ENCODE data around the gene TUBB3. TPM values are rescaled to one million over a fixed set of nuclear protein-coding genes. Genes with fewer than 3 reads are reported as not detected.
"Not testable (repeated sequence)": the region's sequence is repeated elsewhere in the genome, so short reads cannot be mapped to it uniquely, and the experiment has no call there.

Gene TUBB3
- total RNA-seq, 1 donor from 2014 or later: 26.4 TPM

GRCh38 chr16:89913408-89914387 lies 9.4 kb upstream of the TUBB3 start:
- H3K4me3 Mint-ChIP-seq: no peak overlapping the region
- no peak for DNase-seq (ENCODE audit: low spot score in 2 of 2, unreplicated experiment in 2 of 2)
- H3K27ac Mint-ChIP-seq: no peak overlapping the region
- H3K27me3 Mint-ChIP-seq (ENCODE audit: low read depth): peaks cover 2% of the 10 kb centered on the region
- peaks cover 7% of the 10 kb centered on the region for H3K4me1 Mint-ChIP-seq
- H3K36me3 Mint-ChIP-seq: peaks cover 15% of the 10 kb centered on the region
- no peaks in the 10 kb centered on the region for H3K9me3 Mint-ChIP-seq
- TF ChIP-seq, protein P1, sequence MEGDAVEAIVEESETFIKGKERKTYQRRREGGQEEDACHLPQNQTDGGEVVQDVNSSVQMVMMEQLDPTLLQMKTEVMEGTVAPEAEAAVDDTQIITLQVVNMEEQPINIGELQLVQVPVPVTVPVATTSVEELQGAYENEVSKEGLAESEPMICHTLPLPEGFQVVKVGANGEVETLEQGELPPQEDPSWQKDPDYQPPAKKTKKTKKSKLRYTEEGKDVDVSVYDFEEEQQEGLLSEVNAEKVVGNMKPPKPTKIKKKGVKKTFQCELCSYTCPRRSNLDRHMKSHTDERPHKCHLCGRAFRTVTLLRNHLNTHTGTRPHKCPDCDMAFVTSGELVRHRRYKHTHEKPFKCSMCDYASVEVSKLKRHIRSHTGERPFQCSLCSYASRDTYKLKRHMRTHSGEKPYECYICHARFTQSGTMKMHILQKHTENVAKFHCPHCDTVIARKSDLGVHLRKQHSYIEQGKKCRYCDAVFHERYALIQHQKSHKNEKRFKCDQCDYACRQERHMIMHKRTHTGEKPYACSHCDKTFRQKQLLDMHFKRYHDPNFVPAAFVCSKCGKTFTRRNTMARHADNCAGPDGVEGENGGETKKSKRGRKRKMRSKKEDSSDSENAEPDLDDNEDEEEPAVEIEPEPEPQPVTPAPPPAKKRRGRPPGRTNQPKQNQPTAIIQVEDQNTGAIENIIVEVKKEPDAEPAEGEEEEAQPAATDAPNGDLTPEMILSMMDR (IDR thresholded peaks at IDR 0.05; ENCODE audit: unreplicated experiment): no peak

DNA sequence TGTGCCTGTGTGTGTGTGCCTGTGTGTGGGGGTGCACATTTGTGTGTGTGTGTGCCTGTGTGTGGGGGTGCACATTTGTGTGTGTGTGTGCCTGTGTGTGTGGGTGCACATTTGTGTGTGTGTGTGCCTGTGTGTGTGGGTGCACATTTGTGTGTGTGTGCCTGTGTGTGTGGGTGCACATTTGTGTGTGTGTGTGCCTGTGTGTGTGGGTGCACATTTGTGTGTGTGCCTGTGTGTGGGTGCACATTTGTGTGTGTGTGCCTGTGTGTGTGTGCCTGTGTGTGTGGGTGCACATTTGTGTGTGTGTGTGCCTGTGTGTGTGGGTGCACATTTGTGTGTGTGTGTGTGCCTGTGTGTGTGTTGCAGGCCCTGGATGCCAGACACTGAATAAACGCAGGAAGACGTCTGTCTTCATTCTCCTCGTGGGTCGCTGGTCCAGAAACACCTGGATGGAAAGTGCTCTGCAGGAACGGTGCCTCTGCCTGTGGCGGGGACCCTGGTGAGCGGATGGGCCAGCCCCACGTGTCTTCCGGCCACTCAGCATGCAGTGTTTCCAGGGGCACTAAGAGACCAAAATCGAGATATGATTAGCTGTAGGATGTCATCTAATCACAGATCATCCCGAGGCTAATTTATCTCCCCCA lies 8.4 kb upstream of the TUBB3 start:
- not testable (repeated sequence) for H3K4me3 Mint-ChIP-seq; DNase-seq (ENCODE audit: low spot score in 2 of 2, unreplicated experiment in 2 of 2); H3K9me3 Mint-ChIP-seq; H3K27ac Mint-ChIP-seq; H3K36me3 Mint-ChIP-seq; H3K27me3 Mint-ChIP-seq (ENCODE audit: low read depth); H3K4me1 Mint-ChIP-seq

GRCh38 chr16:89915303-89916232 lies 7.6 kb upstream of the TUBB3 start:
- H3K27me3 Mint-ChIP-seq (ENCODE audit: low read depth): peaks cover 16% of the 10 kb centered on the region
- H3K4me3 Mint-ChIP-seq: peak overlapping the region; percentile 13
- H3K27ac Mint-ChIP-seq: no peak overlapping the region
- DNase-seq (ENCODE audit: low spot score in 2 of 2, unreplicated experiment in 2 of 2): no peak
- H3K4me1 Mint-ChIP-seq: peaks cover 9% of the 10 kb centered on the region
- TF ChIP-seq, protein P1 (IDR thresholded peaks at IDR 0.05; ENCODE audit: unreplicated experiment): no peak
- peaks cover 4% of the 10 kb centered on the region for H3K36me3 Mint-ChIP-seq
- H3K9me3 Mint-ChIP-seq: no peaks in the 10 kb centered on the region

GRCh38 chr16:89917773-89918452 lies 5.2 kb upstream of the TUBB3 start:
- TF ChIP-seq, protein P1 (IDR thresholded peaks at IDR 0.05; ENCODE audit: unreplicated experiment): no peak
- Mint-ChIP-seq H3K9me3 (no peaks in the 10 kb centered on the region), H3K4me1 (peaks cover 23% of the 10 kb centered on the region), H3K4me3 (peak overlapping the region; percentile 70), H3K27ac (no peak overlapping the region), H3K36me3 (no peaks in the 10 kb centered on the region), H3K27me3 (ENCODE audit: low read depth) (peaks cover 27% of the 10 kb centered on the region)
- peak in 1 of 2 experiments; percentile 61 for DNase-seq (ENCODE audit: low spot score in 2 of 2, unreplicated experiment in 2 of 2)

DNA sequence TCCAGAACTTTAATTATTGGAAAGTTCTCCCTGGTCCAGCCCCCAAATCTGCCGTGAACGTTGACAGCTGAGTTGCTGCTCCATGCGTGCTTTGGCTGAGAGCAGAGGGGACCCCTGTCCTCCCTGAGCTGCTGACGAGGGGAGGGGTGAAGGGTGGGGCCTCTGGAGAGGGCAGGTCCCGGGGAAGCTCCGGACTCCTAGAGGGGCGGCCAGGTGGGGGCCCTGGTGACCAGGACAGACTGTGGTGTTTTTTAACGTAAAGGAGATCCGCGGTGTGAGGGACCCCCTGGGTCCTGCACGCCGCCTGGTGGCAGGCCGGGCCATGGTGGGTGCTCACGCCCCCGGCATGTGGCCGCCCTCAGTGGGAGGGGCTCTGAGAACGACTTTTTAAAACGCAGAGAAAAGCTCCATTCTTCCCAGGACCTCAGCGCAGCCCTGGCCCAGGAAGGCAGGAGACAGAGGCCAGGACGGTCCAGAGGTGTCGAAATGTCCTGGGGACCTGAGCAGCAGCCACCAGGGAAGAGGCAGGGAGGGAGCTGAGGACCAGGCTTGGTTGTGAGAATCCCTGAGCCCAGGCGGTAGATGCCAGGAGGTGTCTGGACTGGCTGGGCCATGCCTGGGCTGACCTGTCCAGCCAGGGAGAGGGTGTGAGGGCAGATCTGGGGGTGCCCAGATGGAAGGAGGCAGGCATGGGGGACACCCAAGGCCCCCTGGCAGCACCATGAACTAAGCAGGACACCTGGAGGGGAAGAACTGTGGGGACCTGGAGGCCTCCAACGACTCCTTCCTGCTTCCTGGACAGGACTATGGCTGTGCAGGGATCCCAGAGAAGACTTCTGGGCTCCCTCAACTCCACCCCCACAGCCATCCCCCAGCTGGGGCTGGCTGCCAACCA lies 4.4 kb upstream of the TUBB3 start, which contains the start of gene MC1R:
Gene MC1R, plus strand, starts transcription at position 410 of the 895 bp plus-strand sequence. Its CDS starts 397 bp downstream, at position 807.
- no peaks in the 10 kb centered on the region for H3K9me3 Mint-ChIP-seq
- no peak within 1 kb of the TSS for H3K27ac Mint-ChIP-seq
- peak within 1 kb of the TSS; percentile 70 for H3K4me3 Mint-ChIP-seq
- H3K36me3 Mint-ChIP-seq: no peaks in the 10 kb centered on the region
- peaks cover 27% of the 10 kb centered on the region for H3K27me3 Mint-ChIP-seq (ENCODE audit: low read depth)
- TF ChIP-seq, protein P1 (IDR thresholded peaks at IDR 0.05; ENCODE audit: unreplicated experiment): no peak
- peaks cover 23% of the 10 kb centered on the region for H3K4me1 Mint-ChIP-seq
- DNase-seq (ENCODE audit: low spot score in 2 of 2, unreplicated experiment in 2 of 2): peak in 1 of 2 experiments; percentile 57

All from mesothelial cell of epicardium (in vitro differentiated cells).